ENCODE data around the gene ALKBH6.

The ALKBH6 gene

GRCh38 chr19:35995048-35995993 is 18.7 kb downstream of the ALKBH6 start, which contains the start of gene SDHAF1:
Gene SDHAF1, plus strand, starts transcription at chr19:35995188. Its CDS starts 87 bp downstream, at chr19:35995275.
- Histone ChIP-seq H3K4me3 (ENCODE audit: low read depth, low read length) (peak within 1 kb of the TSS; percentile 47), H3K27ac (ENCODE audit: extremely low read depth, low read depth, low read length) (peak within 1 kb of the TSS; percentile 84), H3K9me3 (ENCODE audit: control insufficient read depth, insufficient read depth, low read depth, low read length) (no peaks in the 10 kb centered on the region), H3K4me1 (ENCODE audit: control insufficient read depth, insufficient read depth, low read length) (peaks cover 21% of the 10 kb centered on the region), H3K36me3 (ENCODE audit: control insufficient read depth in 2 of 2, insufficient read depth in 1 of 2, low read length in 2 of 2) (peaks cover 21 to 36% of the 10 kb centered on the region in 2 experiments)
- POLR2A ChIA-PET, result interaction anchor here (0.5 to 2.3 kb wide), 10 partner anchors 10 to 238 kb away, joined by 3 to 12 read pairs (median 4); partner anchors contain the start of genes ALKBH6, POLR2I, SYNE4 and TBCB
- CTCF ChIA-PET, result interaction anchor here (0.5 to 3.9 kb wide), 15 partner anchors 18 to 439 kb away, joined by 3 to 11 read pairs (median 4); partner anchors contain the start of gene ALKBH6
- no peak for TF ChIP-seq ZNF280C (tag by site-specific recombination; IDR thresholded peaks at IDR 0.05)
- no peak for TF ChIP-seq ZNF639 (tag by site-specific recombination; IDR thresholded peaks at IDR 0.05)
- TF ChIP-seq SP7 (tag by site-specific recombination; IDR thresholded peaks at IDR 0.05), result peak; percentile 92
- peak; percentile 97 for TF ChIP-seq ZFHX2 (tag by site-specific recombination; conservative IDR thresholded peaks at IDR 0.05)
- TF ChIP-seq ZBTB10 (tag by site-specific recombination; IDR thresholded peaks at IDR 0.05), result peak; percentile 79
- TF ChIP-seq ZNF692 (tag by site-specific recombination; IDR thresholded peaks at IDR 0.05), result peak; percentile 88
- TF ChIP-seq REPIN1 (tag by site-specific recombination; IDR thresholded peaks at IDR 0.05; ENCODE audit: low read depth), result peak; percentile 67; the same call in 1 of the 2 replicates
- TF ChIP-seq SCRT2 (tag by site-specific recombination; IDR thresholded peaks at IDR 0.05), result peak; percentile 65; the same call in 1 of the 2 replicates
- peak; percentile 87 for TF ChIP-seq YY2 (tag by site-specific recombination; IDR thresholded peaks at IDR 0.05)
- peak; percentile 83 for TF ChIP-seq HIC1 (tag by site-specific recombination; IDR thresholded peaks at IDR 0.05)
- peak; percentile 89 for TF ChIP-seq ZNF366 (tag by site-specific recombination; conservative IDR thresholded peaks at IDR 0.05)
- peak; percentile 69; the same call in 1 of the 2 replicates for TF ChIP-seq ZNF785 (tag by site-specific recombination; IDR thresholded peaks at IDR 0.05)
- peak; percentile 100 for TF ChIP-seq ZNF335 (tag by site-specific recombination; conservative IDR thresholded peaks at IDR 0.05)
- TF ChIP-seq KLF8 (tag by site-specific recombination; IDR thresholded peaks at IDR 0.05), result peak; percentile 50; the same call in 1 of the 2 replicates
- TF ChIP-seq PATZ1 (tag by site-specific recombination; IDR thresholded peaks at IDR 0.05), result peak; percentile 77; the same call in 1 of the 2 replicates
- peak; percentile 71; the same call in 1 of the 2 replicates for TF ChIP-seq OVOL3 (tag by site-specific recombination; IDR thresholded peaks at IDR 0.05)
- TF ChIP-seq MZF1 (tag by site-specific recombination; IDR thresholded peaks at IDR 0.05; ENCODE audit: borderline replicate concordance), result peak; percentile 59; the same call in 1 of the 2 replicates
- TF ChIP-seq ZSCAN18 (tag by site-specific recombination; IDR thresholded peaks at IDR 0.05), result peak; percentile 83
- TF ChIP-seq AEBP2 (tag by site-specific recombination; IDR thresholded peaks at IDR 0.05; ENCODE audit: borderline replicate concordance), result no peak

All from HEK293 (cell line).